Loucy (cell line): Measurements from ENCODE around the gene PLS1.

ENCODE experiments used
- H2AFZ ChIP-seq: fragments of 200-600 bp; sonication (generic); 2 replicates; pipeline ENCODE4 v1.6.0; 2016; ENCODE audit warnings: antibody characterized with exemption, mild to moderate bottlenecking, low read length, moderate library complexity
- H3F3A ChIP-seq: fragments of 200-600 bp; 2 replicates; pipeline ENCODE4 v1.6.0; 2016; ENCODE audit warnings: antibody characterized with exemption, low read depth, mild to moderate bottlenecking
- H3K27me3 ChIP-seq: fragments of 200-600 bp; sonication (generic); 2 replicates; pipeline ENCODE4 v1.6.1; 2014; ENCODE audit warnings: low read length, mild to moderate bottlenecking; ENCODE audit not compliant: insufficient read depth, poor library complexity, severe bottlenecking
- H3K36me3 ChIP-seq: fragments of 200-600 bp; sonication (generic); 2 replicates; pipeline ENCODE4 v1.6.1; 2016; ENCODE audit warnings: low read length; ENCODE audit not compliant: insufficient read depth
- H3K4me1 ChIP-seq: fragments of 200-600 bp; sonication (generic); 2 replicates; pipeline ENCODE4 v1.5.1; 2014; ENCODE audit warnings: low read length, mild to moderate bottlenecking; ENCODE audit not compliant: insufficient read depth, poor library complexity, severe bottlenecking
- H3K4me2 ChIP-seq: fragments of 200-600 bp; sonication (generic); 2 replicates; pipeline ENCODE4 v1.6.0; 2014; ENCODE audit warnings: antibody characterized with exemption, low read length, low read depth, mild to moderate bottlenecking; ENCODE audit not compliant: poor library complexity, severe bottlenecking
- H3K4me3 ChIP-seq: fragments of 200-600 bp; sonication (generic); 2 replicates; pipeline ENCODE4 v1.5.1; 2014; ENCODE audit warnings: low read length, mild to moderate bottlenecking, mixed read lengths; ENCODE audit not compliant: poor library complexity, severe bottlenecking
- H3K79me2 ChIP-seq: fragments of 200-600 bp; sonication (generic); 2 replicates; pipeline ENCODE4 v1.6.1; 2014; ENCODE audit warnings: low read length; ENCODE audit not compliant: insufficient read depth
- H3K9ac ChIP-seq: fragments of 200-600 bp; sonication (generic); 2 replicates; pipeline ENCODE4 v1.6.0; 2014; ENCODE audit warnings: mild to moderate bottlenecking, low read depth, low read length, moderate library complexity; ENCODE audit not compliant: poor library complexity, severe bottlenecking
- H3K9me2 ChIP-seq: fragments of 200-600 bp; sonication (generic); replicated peaks from 2 replicates; pipeline ENCODE4 v1.6.1; 2016; ENCODE audit warnings: low read depth, low read length, mixed read lengths
- H3K9me3 ChIP-seq: fragments of 200-600 bp; sonication (generic); 2 replicates; pipeline ENCODE4 v1.6.1; 2014; ENCODE audit warnings: mild to moderate bottlenecking, antibody characterized with exemption, low read length, low read depth; ENCODE audit not compliant: insufficient read depth
- H4K20me1 ChIP-seq: fragments of 200-600 bp; sonication (generic); 2 replicates; pipeline ENCODE4 v1.6.0; 2014; ENCODE audit warnings: antibody characterized with exemption, low read length, mild to moderate bottlenecking; ENCODE audit not compliant: insufficient read depth, poor library complexity, severe bottlenecking
- EZH2phosphoT487 ChIP-seq: fragments of 200-600 bp; IDR thresholded peaks from 2 replicates; pipeline ENCODE4 v1.6.1; 2018; ENCODE audit warnings: antibody characterized with exemption, mild to moderate bottlenecking, moderate library complexity, borderline replicate concordance
- TF ChIP-seq, protein P1 (sequence below): fragments of 200-600 bp; sonication (generic); conservative IDR thresholded peaks from 2 replicates; pipeline ENCODE4 v1.5.1; 2014; ENCODE audit warnings: mild to moderate bottlenecking, antibody characterized with exemption, low read length

PLS1 gene

DNA sequence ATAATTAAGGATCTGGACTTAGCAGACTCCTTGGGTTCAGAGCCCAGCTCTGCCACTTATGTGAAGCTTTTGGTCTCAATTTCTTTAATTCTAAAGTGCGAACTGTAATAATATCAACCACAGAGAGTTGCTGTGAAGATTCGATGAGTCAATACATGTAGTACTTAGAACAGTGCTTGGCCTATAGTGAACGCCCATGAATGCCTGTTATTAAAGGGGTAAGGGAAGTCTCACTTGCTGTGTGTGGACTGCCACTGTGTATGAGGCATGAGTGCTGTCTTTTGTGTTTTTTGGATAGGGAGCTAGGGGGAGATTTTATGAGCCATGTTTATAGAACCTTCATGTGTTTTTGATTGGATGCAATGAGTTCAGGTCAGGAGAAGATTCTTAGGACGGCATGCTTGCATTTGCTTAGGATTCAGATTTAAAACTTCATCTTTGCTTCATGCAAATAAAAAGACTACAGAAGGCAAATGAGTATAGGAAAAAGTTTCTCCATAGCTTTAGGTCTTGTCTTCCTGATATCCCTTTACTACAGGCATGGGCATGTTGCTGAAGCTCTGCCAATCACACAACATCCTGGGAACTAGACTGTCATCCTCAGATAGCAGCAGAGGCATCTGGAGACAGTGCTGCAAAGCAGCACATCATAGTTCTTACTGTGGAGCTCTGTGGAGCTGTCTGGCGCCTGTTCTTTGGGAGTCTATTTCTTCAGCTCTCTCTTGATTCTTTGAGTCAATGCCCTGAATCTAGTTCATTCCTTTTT lies 50.0 kb downstream of the PLS1 start:
- no peaks in the 10 kb centered on the region for H3K79me2 ChIP-seq
- no peak overlapping the region for H2AFZ ChIP-seq
- no peaks in the 10 kb centered on the region for H3K9me3 ChIP-seq
- no peaks in the 10 kb centered on the region for H3F3A ChIP-seq
- no peak overlapping the region for H3K9ac ChIP-seq
- TF ChIP-seq EZH2phosphoT487 = no peak
- TF ChIP-seq, protein P1, sequence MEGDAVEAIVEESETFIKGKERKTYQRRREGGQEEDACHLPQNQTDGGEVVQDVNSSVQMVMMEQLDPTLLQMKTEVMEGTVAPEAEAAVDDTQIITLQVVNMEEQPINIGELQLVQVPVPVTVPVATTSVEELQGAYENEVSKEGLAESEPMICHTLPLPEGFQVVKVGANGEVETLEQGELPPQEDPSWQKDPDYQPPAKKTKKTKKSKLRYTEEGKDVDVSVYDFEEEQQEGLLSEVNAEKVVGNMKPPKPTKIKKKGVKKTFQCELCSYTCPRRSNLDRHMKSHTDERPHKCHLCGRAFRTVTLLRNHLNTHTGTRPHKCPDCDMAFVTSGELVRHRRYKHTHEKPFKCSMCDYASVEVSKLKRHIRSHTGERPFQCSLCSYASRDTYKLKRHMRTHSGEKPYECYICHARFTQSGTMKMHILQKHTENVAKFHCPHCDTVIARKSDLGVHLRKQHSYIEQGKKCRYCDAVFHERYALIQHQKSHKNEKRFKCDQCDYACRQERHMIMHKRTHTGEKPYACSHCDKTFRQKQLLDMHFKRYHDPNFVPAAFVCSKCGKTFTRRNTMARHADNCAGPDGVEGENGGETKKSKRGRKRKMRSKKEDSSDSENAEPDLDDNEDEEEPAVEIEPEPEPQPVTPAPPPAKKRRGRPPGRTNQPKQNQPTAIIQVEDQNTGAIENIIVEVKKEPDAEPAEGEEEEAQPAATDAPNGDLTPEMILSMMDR = no peak
- no peaks in the 10 kb centered on the region for H3K4me1 ChIP-seq
- no peaks in the 10 kb centered on the region for H4K20me1 ChIP-seq
- H3K9me2 ChIP-seq = no peaks in the 10 kb centered on the region
- no peak overlapping the region for H3K4me3 ChIP-seq
- no peaks in the 10 kb centered on the region for H3K27me3 ChIP-seq
- no peak overlapping the region for H3K4me2 ChIP-seq
- H3K36me3 ChIP-seq = no peaks in the 10 kb centered on the region

DNA sequence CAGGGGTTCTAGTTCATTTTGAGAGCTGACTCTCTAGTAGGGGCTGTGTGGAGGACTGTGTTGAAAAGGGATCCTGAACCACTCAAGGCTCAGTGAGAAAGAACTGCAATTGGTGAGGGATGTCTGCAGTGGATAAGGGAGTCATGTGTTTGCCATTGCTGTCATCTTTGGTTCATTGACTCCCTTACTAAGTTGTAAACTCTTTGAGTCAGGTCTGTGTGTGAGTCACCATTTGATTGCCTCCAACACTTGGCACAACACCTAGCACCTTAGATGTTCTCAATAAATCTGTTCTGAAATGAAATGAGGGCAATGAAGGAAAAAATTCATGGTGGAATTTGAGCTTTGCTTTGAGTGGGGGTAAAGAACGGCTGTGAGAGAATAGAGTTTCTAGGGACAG lies 51.7 kb downstream of the PLS1 start:
- H3K4me2 ChIP-seq = no peak overlapping the region
- no peak overlapping the region for H3K4me3 ChIP-seq
- H3K36me3 ChIP-seq = no peaks in the 10 kb centered on the region
- H3K4me1 ChIP-seq = no peaks in the 10 kb centered on the region
- H4K20me1 ChIP-seq = no peaks in the 10 kb centered on the region
- no peak for TF ChIP-seq EZH2phosphoT487
- TF ChIP-seq, protein P1 = no peak
- H2AFZ ChIP-seq = no peak overlapping the region
- H3K9me2 ChIP-seq = no peaks in the 10 kb centered on the region
- no peaks in the 10 kb centered on the region for H3K27me3 ChIP-seq
- no peak overlapping the region for H3K9ac ChIP-seq
- H3K9me3 ChIP-seq = no peaks in the 10 kb centered on the region
- H3F3A ChIP-seq = no peaks in the 10 kb centered on the region
- H3K79me2 ChIP-seq = no peaks in the 10 kb centered on the region

DNA sequence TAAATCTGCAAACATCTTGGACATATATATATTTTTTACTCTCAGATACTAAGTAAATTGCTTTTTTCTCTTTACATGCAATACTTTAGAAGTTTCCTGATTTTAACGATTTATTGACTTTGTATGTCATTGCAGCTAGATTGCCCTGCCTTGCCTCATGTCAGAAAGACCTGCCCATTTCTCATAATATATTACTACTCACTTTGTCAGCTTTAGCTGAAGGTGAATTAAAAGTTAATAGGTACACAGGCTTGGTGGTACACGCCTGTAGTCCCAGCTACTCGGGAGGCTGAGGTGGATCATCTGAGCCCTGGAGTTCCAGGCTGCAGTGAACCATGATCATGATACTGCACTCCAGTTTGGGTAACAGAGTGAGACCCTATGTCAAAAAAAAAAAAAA lies 52.8 kb downstream of the PLS1 start:
- no peaks in the 10 kb centered on the region for H3K79me2 ChIP-seq
- H3K9me3 ChIP-seq = no peaks in the 10 kb centered on the region
- H3K36me3 ChIP-seq = no peaks in the 10 kb centered on the region
- no peak overlapping the region for H2AFZ ChIP-seq
- no peaks in the 10 kb centered on the region for H3F3A ChIP-seq
- no peak overlapping the region for H3K4me2 ChIP-seq
- no peaks in the 10 kb centered on the region for H3K9me2 ChIP-seq
- no peak overlapping the region for H3K4me3 ChIP-seq
- no peaks in the 10 kb centered on the region for H3K4me1 ChIP-seq
- H4K20me1 ChIP-seq = no peaks in the 10 kb centered on the region
- H3K9ac ChIP-seq = no peak overlapping the region
- no peaks in the 10 kb centered on the region for H3K27me3 ChIP-seq
- TF ChIP-seq EZH2phosphoT487 = no peak
- TF ChIP-seq, protein P1 = no peak
